ENCODE results near the gene SLC35F3.

SLC35F3 gene

DNA sequence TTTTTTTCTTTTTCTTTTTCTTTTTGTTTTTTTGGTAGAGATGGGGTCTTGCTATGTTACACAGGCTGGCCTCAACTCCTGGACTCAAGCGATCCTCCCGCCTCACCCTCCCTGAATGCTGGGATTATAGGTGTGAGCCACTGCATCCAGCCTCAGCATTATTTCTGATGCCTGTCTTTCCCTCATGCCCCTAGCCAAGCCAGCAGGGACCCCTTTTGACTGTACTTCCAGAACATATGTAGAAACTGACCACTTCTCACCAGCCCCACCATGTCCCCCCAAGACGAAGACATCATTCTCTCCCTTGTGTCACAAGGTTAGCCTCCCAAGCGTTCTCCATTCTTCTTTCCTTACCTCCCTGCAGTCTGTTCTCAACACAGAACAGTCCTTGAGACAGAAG lies 360.8 kb downstream of the SLC35F3 start:
- no peak for DNase-seq

DNA sequence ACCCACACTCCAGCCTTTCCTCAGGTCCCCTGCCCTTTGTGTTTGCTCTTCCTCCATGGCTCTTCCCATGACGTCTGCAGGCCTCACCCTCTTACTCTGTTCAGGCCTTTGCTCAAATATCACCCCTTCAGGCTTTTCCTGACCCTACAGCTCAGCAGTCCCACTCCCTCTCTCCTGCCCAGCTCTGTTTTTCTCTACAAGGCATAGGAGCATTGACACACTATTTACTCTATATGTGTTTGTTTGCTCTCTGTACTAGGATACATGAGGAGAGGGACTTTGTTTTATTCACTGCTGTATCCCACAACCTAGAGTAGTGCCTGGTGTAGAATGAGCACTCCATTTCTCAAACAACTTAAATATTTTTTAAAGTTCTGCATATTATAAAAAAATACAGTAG lies 361.4 kb downstream of the SLC35F3 start:
- no peak for DNase-seq

DNA sequence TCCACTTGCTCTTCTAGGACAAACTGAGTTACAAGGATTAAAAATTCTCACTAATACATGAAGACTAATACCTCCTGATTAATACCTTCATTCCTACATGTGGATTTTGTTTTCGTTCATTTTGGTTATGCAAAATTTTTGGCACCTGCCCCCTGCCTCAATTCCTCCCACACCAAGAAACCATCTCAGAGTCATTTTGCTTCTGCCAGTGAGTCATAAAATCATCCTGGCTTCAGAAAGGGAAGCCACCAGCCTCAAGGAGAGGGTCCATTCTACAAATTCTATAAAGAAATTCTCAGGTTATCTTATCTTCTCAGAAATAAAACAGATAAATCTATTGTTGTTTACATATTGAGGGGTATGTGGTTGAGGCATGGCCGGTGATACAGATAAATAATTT lies 365.6 kb downstream of the SLC35F3 start:
- no peak for DNase-seq

DNA sequence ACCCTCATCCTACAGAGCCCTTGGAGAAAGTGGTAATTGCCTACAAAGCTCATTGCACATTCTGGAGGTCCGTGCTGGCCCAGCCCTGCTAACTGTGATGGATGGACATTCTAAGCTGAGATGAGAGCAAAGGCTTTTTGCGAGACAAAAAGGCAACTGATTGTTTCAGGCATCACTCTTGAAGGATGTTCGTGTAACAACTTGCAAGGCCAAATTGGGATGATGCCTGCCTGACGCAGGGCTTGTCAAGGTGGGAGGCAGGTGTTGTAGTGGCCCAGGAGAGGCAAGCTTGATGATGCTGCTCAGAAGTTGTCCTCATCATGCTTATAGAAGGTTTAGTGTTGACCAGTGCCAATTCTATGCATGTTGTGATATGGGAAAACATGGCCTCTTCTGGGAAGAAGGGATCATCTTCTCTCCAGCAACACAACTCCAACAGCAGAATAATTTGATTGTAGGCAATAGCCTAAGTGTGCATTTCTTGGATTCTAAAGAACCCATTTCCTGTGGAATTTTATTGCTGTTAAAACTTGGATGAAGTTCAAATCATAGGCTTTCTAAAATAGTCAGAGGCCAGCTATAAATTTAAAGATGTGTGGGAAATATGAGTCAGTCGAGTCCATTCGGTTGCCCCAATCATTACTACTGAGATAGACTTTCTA lies 366.2 kb downstream of the SLC35F3 start:
- no peak for DNase-seq

DNA sequence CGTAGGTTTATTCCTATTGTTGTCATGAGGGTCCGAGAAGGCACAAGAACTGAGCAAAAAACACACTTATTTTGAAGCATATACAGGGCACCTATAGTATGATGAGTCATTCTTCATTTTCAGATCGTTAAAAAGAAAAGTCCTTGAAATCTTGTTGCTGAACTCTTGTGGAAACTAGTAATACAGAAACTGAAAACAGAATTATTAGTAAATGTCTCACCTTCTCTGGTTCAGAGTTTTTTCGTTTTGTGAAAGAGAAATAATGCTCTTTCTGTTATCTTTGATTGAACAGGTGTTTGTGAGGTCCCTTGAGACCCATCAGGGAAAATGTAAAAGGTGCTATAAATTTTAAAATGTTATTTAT lies 366.7 kb downstream of the SLC35F3 start:
- no peak for DNase-seq

DNA sequence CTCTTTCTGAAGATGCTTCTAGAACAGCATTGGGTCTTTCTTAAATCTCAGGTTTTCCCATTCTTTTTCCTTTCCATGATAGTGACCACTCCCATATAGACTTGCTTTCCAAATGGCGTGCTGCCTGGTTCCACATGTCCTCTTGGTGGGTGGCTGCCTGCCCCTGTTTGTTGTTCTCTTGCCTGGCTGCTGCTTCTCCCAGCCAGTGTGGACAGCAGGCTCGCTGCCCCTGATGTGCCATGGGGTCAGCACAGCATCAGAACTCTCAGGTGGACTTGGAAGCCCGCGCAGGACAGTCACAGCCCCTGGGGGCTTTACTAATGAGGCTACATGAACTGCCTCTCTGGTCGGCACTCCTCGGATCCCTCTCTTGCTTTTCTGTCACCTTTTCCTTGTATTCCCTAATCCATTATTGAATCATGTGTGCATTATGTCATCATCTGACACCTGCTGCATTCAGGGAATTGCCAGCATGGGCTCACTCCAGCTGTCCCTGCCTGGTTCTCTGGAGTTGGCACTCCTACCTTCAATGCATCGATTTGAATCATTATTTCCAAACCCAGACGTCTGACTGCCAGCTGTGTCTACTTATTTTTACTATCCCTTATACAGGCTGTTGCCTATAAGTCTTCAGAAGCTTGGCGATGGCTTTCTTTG lies 368.3 kb downstream of the SLC35F3 start:
- no peak for DNase-seq

DNA sequence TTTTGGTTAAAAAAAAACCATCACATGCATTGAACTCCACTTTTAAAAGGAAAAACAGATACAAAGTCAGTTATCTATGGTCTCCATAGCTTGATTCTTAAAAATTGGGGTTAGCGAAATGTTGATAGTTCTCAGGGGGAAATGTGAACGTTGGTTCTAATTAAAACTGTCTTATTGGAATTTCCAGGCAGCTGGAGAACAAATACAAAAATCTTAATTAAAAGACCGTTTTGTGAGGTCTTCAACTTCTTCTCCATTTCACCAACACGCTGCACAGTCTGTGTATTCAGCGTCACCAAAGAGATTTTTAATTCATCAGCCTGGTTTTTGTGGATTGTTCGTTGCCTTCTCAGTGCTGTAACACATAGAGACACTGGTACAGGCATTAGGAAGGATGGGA lies 369.5 kb downstream of the SLC35F3 start:
- no peak for DNase-seq

DNA sequence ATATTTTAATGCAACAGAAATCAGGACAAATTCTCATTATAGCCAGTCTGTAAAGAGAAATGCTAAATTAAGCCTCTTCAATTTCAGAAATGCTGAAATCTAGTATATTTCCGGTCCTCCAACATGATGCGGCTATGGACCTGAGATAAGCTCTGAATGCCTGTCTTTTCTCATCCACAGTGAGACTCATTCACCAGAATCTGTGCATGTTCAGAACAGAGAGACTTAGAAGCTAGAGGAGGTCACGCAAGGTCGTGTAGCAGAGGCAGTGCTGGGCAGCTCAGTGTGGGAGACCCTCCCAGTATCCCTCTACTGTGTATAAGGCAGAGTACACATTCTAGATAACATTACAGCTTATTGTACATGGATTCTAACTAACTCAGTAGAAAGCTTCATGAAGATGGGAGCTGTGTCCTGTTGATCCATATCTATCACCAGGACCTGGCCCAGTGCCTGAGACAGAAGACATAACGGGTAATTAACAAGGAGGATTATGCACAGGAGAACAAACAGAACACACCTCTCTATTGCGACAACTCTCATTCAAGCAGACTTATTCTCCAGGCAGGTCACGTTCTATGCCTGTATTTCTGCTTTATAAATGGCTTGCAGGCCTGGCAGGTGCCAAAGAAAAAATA lies 371.8 kb downstream of the SLC35F3 start:
- DNase-seq: no peak

DNA sequence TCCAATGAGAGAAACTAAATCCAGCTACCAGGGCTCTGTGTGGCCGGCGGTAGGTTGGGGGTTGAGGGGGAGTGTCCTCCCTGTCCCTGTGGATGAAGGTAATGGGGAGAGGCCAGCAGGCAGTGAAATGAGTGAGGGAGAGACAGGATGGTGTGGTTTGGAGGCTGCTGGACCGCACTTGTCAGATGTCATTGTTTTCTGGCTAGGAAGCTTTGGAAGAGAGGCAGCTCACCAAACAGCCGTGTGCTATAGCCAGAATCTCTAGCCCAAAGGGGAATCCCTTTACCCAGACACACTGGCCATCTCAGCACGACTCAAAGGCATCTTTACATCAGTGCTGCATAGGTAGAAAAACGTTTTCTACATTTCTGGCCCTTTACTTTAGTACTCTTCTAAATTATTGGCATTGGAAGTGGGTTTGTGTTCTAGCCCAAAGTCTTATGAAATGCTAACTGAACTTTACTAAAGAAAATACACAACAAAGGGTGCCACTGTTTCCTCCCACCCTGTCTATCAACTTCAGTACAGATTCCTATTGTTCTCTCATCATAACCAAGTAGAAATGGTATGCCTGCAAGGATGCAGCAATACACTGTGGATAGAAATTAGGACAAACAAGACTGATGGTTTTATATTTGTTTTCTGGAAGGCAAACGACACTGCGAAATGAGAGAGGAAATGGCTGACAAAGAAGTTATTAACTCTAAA lies 372.8 kb downstream of the SLC35F3 start:
- DNase-seq: no peak

DNA sequence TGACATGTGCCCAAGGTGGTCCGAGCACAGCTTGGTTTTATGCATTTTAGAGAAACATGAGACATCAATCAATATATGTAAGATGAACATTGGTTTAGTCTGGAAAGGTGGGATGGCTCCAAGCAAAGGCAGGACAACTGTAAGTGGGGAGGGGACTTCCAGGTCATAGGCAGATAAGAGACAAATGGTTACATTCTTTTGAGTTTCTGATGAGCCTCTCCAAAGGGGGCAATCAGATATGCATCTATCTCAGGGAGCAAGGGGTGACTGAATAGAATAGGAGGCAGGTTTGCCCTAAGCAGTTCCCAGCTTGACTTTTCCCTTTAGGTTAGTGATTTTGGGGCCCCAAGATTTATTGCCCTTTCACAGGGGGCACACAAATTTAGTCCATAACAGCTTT lies 374.5 kb downstream of the SLC35F3 start:
- DNase-seq: no peak

DNA sequence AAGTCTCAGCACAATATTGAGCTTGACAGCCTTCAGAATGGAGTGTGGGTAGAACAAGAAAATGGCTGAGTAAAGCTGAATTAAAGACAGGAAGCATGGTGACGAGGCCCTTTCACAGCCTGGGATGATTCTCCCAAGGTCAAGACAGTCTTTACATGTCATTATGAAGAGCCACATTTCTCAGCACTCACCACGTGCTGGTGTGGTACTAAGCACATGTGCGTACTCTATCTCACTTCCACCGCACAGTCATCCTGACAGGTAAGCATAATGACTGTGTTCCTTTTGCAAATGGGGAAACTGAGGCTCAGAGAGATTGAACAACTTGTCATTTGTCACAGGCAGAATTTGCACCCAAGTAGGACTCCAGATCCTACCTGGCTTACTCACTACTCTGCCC lies 376.0 kb downstream of the SLC35F3 start:
- no peak for DNase-seq

DNA sequence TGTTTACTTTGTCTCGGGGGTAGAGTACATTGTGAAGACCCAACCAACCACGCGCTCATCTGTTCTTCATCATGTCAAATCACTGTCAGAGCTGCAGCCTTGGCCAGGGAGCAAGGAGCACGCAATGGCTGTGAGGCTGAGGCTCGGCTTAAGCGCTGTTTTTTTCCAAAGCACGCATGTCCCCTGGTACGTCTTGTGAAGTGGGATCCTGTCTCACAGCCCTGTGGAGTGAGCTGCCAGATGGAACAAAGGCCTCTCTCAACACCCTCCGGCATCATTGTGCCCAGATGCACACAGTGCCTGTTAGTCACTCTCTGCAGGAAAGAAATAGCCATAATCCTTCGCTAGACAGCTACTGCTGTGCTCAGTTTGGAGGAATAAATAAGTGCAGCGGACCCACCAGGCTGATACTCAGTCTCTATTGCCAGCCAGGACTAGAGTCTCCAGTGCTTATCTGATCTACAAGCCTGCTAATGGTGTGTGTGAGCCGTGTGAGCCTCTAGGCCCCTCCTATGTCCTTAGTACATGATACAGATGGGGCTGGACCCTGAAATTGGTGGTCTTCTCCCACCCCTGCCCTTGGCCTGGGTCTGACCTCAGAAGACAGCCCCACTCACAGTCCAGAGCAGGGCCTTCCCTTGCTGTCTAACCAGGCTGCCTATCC lies 377.5 kb downstream of the SLC35F3 start:
- no peak for DNase-seq

DNA sequence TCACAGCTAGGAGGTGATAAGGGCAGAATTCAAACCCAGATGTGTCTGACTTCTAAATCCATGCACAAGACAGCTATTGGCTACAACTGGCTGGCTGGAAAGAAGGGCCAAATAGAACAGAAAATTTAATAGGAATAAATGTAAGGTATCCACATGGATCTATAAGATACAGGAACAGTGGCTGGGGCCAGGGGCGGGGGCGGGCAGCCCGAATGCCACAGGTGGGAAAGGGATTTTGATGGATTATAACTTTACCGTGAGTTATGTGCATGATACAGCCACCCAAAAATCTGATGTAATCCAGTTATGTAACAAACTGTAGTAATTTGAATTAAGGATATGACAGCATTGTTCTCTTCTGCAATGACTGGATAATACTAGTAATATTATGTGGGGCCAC lies 381.7 kb downstream of the SLC35F3 start:
- no peak for DNase-seq

DNA sequence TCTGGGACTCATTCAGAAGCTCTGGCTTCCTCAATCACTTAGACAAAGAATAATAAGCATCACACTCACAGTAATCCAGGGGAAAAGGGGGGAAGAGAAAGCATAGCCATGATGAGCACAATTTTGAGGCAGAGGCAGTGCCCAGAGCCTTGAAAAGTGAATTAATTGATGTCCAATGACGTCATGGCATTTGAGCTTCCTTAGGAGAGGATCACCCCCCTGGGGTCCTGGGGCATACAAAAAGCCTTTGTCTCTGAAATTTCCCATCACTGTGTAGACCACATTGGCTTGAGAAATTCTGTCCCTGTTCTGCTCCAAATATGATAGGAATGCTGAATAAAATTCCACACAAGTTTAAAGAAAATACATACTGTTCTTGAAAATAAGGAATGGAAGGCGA lies 384.5 kb downstream of the SLC35F3 start:
- DNase-seq: no peak

DNA sequence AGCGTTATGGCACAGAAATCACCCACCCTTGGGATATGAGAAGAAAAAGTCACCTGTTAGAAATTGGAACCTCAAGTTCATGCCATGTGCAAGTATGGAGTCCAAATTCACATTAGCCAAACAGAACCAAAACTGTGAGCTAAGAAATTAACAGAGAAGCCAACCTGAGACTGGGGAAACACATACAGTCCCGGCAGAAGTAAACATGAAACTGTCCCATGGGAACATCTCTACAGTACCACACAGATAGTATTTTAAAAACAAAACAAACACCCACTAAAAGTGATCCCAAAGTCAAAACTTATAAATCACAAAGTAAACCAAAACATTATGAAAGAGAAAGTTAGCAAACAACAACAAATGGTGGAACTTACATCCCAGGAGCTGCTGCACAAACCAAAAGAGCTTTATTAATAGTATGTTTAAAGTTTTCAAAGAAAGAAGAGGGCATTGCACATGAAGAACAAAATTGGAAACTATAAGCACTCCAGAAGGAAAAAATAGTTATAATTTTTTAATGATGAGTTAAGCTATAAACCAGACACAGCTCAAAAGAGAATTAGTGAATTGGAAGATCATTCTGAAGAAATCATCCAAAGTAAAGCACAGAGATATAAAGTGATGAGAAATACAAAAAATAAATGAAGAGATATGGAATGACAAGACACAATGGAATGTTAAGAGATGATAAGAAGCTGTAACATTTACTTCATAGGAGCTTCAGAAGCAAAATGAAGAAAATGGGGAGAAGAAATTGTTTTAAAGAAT lies 385.2 kb downstream of the SLC35F3 start:
- DNase-seq: no peak

DNA sequence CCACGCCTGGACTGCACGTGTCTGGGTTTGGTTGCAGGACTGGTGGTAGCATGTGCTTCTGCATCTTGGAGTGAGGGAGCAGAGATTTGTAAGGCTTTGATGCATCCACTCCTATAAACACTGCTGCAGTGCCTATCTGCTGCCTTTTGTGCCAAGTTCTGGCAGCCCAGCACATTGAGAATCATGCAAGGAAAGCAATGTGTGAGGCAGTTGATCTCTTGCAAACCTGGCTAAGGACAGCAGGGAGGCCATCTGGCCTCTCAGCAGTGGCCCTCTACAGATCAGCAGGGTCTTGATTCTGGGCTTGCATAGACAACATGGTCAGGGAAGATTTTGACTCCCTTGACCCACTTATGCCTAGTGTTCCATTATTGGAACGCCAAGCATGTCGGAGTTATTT lies 387.5 kb downstream of the SLC35F3 start:
- no peak for DNase-seq

DNA sequence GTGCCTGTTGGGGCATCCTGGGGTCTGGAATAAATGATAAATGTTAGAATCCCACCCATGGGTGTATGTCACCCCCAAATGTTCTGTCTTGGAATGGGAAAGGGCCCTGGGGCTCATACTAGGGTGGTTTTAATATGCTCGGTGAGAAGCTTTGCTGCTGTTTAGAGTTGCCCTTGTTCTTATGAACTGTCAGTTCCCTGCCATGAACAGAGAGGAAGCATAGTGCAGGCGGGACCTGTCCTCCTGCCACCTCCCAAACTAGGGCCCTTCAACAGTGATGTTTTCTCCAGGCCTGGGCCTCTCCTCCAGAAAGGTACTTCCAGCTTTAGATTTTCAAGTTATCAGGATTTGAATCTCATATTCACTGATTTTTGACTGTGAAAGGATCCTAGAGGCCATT lies 388.1 kb downstream of the SLC35F3 start:
- DNase-seq: no peak

DNA sequence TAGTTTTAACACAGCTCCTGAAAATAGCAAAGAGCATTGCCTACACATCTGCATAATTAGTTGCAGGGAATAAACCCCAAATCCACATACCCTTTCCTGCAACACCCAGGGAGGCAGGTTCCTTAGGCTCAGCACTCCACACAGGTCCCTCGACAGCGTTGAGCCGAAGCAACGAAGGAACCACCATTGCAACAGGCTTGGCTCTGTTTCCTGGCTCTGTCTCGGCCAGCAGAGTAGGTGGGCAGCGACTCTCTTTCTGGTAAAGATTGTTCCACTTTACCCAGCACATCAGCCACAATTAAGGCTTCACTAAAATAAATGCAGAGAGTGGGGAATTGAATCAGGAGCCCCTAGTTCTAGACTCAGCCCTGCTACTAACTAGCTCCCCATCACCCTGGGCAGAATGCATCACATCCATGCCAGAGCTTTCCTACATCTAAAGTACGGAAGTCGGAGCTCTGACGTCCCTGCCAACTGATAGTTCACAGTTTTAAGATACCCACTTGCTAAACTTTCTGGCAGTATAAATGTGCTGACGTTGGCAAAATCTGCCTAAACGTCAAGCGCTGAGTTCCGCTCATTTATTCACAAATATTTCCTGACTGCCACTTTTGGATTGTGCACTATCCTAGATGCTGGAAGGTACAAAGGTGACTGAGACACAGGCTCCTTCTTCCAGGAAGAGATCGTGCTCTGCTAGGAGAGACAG lies 389.8 kb downstream of the SLC35F3 start:
- DNase-seq: no peak

DNA sequence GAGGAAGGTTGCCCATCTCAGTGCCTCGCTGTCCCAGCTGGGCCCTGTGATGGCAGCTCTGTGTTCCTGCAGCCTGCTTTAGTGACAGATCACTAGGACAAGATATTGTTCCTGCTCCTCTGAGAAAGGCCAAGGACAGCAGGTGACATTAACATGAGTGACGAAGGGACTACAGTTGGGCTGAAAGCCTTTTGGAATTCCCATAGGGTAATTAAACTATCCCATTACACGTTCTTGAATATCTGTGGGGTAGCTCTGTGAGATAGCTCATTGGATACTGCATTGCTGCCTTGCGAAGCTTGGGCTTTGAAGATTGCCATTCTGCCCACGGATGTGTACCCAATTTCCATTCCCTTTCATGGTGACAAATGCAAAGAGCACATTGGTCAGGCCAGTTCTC lies 390.6 kb downstream of the SLC35F3 start:
- no peak for DNase-seq

DNA sequence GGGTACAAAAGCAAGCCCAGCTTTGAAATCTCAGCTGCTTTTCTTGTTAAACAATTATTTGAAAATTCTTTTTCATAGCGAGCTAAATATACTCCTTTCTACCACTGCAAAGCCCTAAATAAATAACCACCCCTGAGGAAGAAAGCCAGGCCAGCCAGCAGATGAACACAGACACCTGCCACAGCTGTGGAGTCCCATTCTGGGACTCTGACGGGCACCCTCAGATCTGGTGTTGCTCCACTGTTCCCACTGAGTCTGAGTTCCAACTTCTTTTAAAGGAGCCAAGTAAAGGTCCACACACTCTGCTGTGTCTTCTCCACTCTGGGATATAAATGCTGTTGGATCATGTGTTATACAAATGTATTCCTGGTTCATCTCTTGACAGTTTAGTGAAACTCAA lies 391.1 kb downstream of the SLC35F3 start:
- DNase-seq: no peak

DNA sequence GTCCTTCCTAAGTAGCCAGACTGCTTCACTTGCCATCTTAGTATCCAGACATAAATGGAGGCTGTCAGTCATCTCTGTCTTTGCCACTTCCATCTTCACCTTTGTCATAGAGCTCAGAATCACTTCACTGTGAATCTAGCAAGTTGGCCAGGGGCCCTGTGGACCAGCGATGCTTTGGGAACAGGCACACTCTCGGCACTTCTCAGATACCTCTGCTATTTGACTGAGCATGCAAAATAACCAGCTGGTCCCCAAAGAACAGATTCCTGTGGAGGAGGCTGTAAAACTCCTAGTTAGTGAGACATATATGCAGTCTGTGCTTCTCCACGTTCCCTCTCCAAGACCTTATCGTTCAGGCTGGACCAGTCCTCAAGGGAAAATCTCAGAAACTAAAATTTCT lies 392.0 kb downstream of the SLC35F3 start:
- no peak for DNase-seq

DNA sequence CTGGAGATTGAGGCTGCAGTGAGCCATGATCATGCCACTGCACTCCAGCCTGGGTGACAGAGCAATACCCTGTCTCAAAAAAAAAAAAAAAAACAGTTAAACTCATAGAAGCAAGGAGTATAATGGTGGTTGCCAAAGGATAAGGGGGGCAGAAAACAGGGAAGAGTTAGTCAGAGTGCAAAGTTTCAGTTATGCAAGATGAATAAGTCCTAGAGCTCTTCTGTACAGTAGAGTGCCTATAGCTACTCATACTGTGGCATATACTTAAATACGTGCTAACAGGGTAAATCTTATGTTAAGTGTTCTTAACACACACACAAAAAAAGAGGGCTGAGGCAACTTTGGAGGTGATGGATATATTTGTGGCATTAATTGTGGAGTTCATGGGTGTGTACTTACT lies 393.2 kb downstream of the SLC35F3 start:
- DNase-seq: no peak
